ENCODE data around the gene CCDC124. TPM values are rescaled to one million over a fixed set of nuclear protein-coding genes. Genes with fewer than 3 reads are reported as not detected.

CCDC124 gene
- total RNA-seq, 1 donor from 2014 or later = 59.7 TPM

DNA sequence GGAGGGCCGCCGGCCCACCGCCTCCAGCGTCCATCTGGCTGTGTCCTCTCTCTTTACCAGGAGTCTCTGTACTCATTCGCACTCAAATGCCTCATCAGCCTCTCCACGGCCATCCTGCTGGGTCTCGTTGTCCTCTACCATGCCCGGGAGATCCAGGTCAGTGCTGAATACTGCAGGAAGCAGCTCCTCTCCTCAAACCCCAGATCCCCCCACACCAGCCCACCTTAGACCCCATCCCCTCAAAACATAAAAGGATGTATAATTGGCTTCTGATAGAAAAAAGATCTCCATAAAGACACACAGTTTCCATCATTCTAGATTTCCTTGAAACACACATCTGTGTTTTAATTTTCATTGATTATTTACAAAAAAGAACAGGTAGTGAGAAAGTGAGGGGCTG is 42.2 kb downstream of the CCDC124 start:
- H3K27ac ChIP-seq = no peak overlapping the region
- no peak for DNase-seq (ENCODE audit: extremely low spot score in 2 of 2)
- intact Hi-C loops (cut with DNase I) = no loop called here
- no peaks in the 10 kb centered on the region for H3K4me1 ChIP-seq
- no peaks in the 10 kb centered on the region for H3K36me3 ChIP-seq
- no peaks in the 10 kb centered on the region for H3K9me3 ChIP-seq
- TF ChIP-seq, protein P1, sequence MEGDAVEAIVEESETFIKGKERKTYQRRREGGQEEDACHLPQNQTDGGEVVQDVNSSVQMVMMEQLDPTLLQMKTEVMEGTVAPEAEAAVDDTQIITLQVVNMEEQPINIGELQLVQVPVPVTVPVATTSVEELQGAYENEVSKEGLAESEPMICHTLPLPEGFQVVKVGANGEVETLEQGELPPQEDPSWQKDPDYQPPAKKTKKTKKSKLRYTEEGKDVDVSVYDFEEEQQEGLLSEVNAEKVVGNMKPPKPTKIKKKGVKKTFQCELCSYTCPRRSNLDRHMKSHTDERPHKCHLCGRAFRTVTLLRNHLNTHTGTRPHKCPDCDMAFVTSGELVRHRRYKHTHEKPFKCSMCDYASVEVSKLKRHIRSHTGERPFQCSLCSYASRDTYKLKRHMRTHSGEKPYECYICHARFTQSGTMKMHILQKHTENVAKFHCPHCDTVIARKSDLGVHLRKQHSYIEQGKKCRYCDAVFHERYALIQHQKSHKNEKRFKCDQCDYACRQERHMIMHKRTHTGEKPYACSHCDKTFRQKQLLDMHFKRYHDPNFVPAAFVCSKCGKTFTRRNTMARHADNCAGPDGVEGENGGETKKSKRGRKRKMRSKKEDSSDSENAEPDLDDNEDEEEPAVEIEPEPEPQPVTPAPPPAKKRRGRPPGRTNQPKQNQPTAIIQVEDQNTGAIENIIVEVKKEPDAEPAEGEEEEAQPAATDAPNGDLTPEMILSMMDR (IDR thresholded peaks at IDR 0.05) = no peak
- TF ChIP-seq POLR2AphosphoS5 (IDR thresholded peaks at IDR 0.05; ENCODE audit: insufficient read depth in 1 of 2, low read depth in 1 of 2) = no peak
- no peak overlapping the region for H3K4me3 ChIP-seq
- H3K27me3 ChIP-seq = no peaks in the 10 kb centered on the region

DNA sequence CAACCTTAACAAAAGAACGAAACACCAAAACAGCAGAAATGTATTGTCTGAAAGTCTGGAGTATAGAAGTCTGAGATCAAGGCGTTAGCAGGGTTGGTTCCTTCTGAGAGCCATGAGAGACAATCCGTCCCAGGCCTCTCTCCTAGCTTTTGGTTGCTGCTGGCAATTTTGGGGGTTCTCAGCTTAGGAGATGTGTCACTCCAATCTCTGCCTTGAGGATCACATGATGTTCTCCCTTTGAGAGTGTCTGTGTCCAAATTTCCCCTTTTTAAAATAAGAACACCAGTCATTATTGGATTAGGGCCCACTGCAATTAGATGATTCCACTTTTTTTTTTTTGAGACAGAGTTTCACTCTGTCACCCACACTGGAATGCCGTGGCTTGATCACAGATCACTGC is 44.2 kb downstream of the CCDC124 start:
- no peaks in the 10 kb centered on the region for H3K9me3 ChIP-seq
- DNase-seq (ENCODE audit: extremely low spot score in 2 of 2) = no peak
- H3K4me1 ChIP-seq = no peaks in the 10 kb centered on the region
- H3K27me3 ChIP-seq = no peaks in the 10 kb centered on the region
- no peak for TF ChIP-seq POLR2AphosphoS5 (IDR thresholded peaks at IDR 0.05; ENCODE audit: insufficient read depth in 1 of 2, low read depth in 1 of 2)
- TF ChIP-seq POLR2A (IDR thresholded peaks at IDR 0.05) = no peak
- TF ChIP-seq, protein P1 (IDR thresholded peaks at IDR 0.05) = no peak
- no peaks in the 10 kb centered on the region for H3K36me3 ChIP-seq
- no peak overlapping the region for H3K27ac ChIP-seq
- intact Hi-C loops (cut with DNase I) = no loop called here
- H3K4me3 ChIP-seq = no peak overlapping the region

DNA sequence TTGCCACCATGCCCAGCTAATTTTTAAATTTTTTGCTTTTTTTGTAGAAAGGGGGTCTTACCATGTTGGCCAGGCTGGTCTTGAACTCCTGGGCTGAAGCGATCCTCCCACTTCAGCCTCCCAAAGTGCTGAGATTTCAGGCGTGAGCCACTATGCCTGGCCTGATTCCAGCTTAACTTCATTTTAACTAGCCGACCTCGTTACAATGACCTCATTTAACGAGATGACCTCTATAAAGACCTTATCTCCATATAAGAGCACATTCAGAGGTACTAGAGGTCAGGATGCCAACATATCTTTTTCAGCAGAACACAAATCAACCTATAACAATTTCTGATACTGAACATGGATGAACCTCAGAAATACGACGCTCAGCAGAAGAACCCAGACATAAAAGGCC is 44.7 kb downstream of the CCDC124 start:
- Histone ChIP-seq H3K36me3 (no peaks in the 10 kb centered on the region), H3K4me1 (no peaks in the 10 kb centered on the region), H3K27me3 (no peaks in the 10 kb centered on the region), H3K4me3 (no peak overlapping the region), H3K9me3 (no peaks in the 10 kb centered on the region), H3K27ac (no peak overlapping the region)
- no peak for TF ChIP-seq POLR2A (IDR thresholded peaks at IDR 0.05)
- TF ChIP-seq, protein P1 (IDR thresholded peaks at IDR 0.05) = no peak
- no peak for TF ChIP-seq POLR2AphosphoS5 (IDR thresholded peaks at IDR 0.05; ENCODE audit: insufficient read depth in 1 of 2, low read depth in 1 of 2)
- DNase-seq (ENCODE audit: extremely low spot score in 2 of 2) = no peak
- intact Hi-C loops (cut with DNase I) = no loop called here

DNA sequence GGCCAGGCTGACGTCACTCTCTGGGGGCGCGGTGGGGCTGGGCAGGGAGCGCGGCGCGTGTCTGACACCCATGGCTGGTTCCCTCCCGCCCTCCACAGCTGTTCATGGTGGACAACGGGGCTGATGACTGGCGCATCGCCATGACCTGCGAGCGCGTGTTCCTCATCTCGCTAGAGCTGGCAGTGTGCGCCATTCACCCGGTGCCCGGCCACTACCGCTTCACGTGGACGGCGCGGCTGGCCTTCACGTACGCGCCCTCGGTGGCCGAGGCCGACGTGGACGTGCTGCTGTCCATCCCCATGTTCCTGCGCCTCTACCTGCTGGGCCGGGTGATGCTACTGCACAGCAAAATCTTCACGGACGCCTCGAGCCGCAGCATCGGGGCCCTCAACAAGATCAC is 48.8 kb downstream of the CCDC124 start:
- TF ChIP-seq POLR2A (IDR thresholded peaks at IDR 0.05) = no peak
- TF ChIP-seq, protein P1 (IDR thresholded peaks at IDR 0.05) = no peak
- TF ChIP-seq POLR2AphosphoS5 (IDR thresholded peaks at IDR 0.05; ENCODE audit: insufficient read depth in 1 of 2, low read depth in 1 of 2) = no peak
- intact Hi-C loops (cut with DNase I) = no loop called here
- no peaks in the 10 kb centered on the region for H3K27me3 ChIP-seq

DNA sequence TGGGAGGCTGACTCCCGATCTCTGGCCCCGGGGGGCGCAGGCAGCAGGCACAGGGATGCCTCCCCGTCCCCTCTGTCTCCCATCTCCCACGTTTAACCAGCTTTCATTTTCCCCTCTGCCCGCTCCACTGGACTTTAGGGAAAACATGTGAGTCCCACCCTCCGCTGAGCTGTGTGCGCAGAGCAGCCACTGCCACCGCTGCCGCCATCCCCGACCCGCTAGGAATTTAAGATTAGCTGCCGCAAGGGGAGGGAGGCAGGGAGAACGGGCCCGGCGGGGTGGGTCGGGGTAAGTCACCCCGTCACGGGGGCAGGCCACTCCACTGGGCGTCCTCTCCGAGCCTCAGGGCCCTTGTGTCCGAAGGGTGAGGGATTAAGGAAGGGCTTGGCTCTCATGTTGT is 49.6 kb downstream of the CCDC124 start:
- H3K4me1 ChIP-seq = no peaks in the 10 kb centered on the region
- TF ChIP-seq POLR2A (IDR thresholded peaks at IDR 0.05) (no peak), POLR2AphosphoS5 (IDR thresholded peaks at IDR 0.05; ENCODE audit: insufficient read depth in 1 of 2, low read depth in 1 of 2) (no peak)
- TF ChIP-seq, protein P1 (IDR thresholded peaks at IDR 0.05) = no peak
- no peak for DNase-seq (ENCODE audit: extremely low spot score in 2 of 2)
- intact Hi-C loops (cut with DNase I) = no loop called here
- no peaks in the 10 kb centered on the region for H3K36me3 ChIP-seq
- no peaks in the 10 kb centered on the region for H3K27me3 ChIP-seq
- H3K4me3 ChIP-seq = no peak overlapping the region
- H3K9me3 ChIP-seq = no peaks in the 10 kb centered on the region
- no peak overlapping the region for H3K27ac ChIP-seq

More for the DNA sequence above, 48.8 kb downstream of the CCDC124 start:
- Histone ChIP-seq H3K4me1 (no peaks in the 10 kb centered on the region), H3K4me3 (no peak overlapping the region), H3K9me3 (no peaks in the 10 kb centered on the region), H3K27ac (no peak overlapping the region), H3K36me3 (no peaks in the 10 kb centered on the region)
- DNase-seq (ENCODE audit: extremely low spot score in 2 of 2) = no peak
